ENCODE measurements around the gene DNASE1L3. TPM values are rescaled to one million over a fixed set of nuclear protein-coding genes. Genes with fewer than 3 reads are reported as not detected.
A peak's percentile ranks its signal among the peaks of the same experiment; 100 is the strongest.

Gene DNASE1L3
- total and polyA plus RNA-seq, 2 of the 13 experiments (the other 11 are each of a cell fraction or from before 2014, with no cell fraction given), result 0.86 to 1.7 TPM

DNA sequence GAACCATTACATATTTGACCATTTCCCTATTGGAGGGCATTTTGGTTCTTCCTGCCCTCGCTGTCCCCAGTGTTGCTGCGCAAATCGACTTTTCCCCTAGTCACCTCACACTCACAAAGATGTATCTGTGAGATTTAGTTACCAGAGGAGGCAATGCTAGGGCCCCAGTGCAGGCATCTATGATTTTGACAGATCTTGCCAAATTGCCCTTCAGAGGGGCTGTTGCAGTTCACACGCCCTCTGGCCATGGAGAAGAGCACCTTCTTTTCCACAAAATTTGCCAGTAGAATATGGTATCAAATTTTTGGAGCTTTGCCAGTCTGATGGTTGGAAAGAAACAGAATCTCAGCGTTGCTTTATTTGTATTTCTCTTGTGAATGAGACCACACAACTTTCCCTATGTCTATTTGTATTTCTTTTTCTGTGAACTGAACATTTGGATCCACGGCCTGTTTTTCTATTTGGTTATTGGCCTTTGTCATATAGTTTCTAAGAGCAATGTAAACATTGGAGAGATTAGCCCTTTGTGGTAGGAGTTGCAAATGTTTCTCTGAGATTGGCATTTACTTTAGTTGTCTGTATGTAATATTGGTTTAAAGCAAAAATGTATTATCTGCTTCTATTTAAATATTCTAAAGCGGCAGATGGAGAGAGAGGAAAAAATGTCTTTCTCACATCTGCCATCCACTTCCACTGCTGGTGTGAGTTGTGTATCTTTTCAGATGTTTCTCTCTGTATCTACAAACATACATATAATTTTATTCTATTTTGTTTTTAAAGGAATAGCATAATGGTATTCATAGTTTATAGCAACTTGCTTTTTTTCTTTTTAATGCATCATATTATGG, 66.1 kb downstream of the DNASE1L3 start (continued):
- TF ChIP-seq, protein P1, sequence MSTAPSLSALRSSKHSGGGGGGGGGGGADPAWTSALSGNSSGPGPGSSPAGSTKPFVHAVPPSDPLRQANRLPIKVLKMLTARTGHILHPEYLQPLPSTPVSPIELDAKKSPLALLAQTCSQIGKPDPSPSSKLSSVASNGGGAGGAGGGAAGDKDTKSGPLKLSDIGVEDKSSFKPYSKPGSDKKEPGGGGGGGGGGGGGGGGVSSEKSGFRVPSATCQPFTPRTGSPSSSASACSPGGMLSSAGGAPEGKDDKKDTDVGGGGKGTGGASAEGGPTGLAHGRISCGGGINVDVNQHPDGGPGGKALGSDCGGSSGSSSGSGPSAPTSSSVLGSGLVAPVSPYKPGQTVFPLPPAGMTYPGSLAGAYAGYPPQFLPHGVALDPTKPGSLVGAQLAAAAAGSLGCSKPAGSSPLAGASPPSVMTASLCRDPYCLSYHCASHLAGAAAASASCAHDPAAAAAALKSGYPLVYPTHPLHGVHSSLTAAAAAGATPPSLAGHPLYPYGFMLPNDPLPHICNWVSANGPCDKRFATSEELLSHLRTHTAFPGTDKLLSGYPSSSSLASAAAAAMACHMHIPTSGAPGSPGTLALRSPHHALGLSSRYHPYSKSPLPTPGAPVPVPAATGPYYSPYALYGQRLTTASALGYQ (CRISPR knock-in tag; IDR thresholded peaks at IDR 0.05), result 0 out of 2 replicates have a peak, but pooled peaks have one; percentile 72
- TF ChIP-seq PITX1 (CRISPR knock-in tag; IDR thresholded peaks at IDR 0.05), result peak; percentile 49; the same call in 1 of the 2 replicates
- TF ChIP-seq KLF16 (CRISPR knock-in tag; IDR thresholded peaks at IDR 0.05), result peak in 1 of 2 experiments; percentile 63; a peak in 1 of 4 replicates
- TF ChIP-seq, protein P2, sequence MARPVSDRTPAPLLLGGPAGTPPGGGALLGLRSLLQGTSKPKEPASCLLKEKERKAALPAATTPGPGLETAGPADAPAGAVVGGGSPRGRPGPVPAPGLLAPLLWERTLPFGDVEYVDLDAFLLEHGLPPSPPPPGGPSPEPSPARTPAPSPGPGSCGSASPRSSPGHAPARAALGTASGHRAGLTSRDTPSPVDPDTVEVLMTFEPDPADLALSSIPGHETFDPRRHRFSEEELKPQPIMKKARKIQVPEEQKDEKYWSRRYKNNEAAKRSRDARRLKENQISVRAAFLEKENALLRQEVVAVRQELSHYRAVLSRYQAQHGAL (CRISPR knock-in tag; IDR thresholded peaks at IDR 0.05; ENCODE audit: not compliant biosample characterization), result no peak
- no peak for TF ChIP-seq NFATC3 (CRISPR knock-in tag; IDR thresholded peaks at IDR 0.05)
- TF ChIP-seq RBM39 (IDR thresholded peaks at IDR 0.05; ENCODE audit: low read depth, low read length, poor library complexity, severe bottlenecking), result no peak
- no peak for TF ChIP-seq ZFP1 (CRISPR knock-in tag; IDR thresholded peaks at IDR 0.05)
- TF ChIP-seq MED1 (CRISPR knock-in tag; IDR thresholded peaks at IDR 0.05), result peak; percentile 47; the same call in 1 of the 2 replicates
- peak; percentile 48 for TF ChIP-seq TBL1XR1 (IDR thresholded peaks at IDR 0.05; ENCODE audit: borderline replicate concordance, low read length, partially characterized antibody)
- TF ChIP-seq KDM3A (CRISPR knock-in tag; IDR thresholded peaks at IDR 0.05; ENCODE audit: low read depth), result no peak
- peak; percentile 63 for TF ChIP-seq RXRB (CRISPR knock-in tag; IDR thresholded peaks at IDR 0.05; ENCODE audit: borderline replicate concordance)
- TF ChIP-seq, protein P3, sequence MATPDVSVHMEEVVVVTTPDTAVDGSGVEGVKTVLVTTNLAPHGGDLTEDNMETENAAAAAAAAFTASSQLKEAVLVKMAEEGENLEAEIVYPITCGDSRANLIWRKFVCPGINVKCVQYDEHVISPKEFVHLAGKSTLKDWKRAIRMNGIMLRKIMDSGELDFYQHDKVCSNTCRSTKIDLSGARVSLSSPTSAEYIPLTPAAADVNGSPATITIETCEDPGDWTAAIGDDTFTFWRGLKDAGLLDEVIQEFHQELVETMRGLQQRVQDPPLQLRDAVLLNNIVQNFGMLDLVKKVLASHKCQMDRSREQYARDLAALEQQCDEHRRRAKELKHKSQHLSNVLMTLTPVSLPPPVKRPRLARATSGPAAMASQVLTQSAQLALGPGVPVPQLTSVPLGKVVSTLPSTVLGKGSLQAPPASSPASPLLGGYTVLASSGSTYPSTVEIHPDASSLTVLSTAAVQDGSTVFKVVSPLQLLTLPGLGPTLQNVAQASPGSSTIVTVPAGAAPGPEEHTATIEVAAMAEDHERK (CRISPR knock-in tag; IDR thresholded peaks at IDR 0.05; ENCODE audit: low read depth), result no peak
- no peak for TF ChIP-seq ZNF7 (CRISPR knock-in tag; IDR thresholded peaks at IDR 0.05)
- no peak for TF ChIP-seq ZSCAN9 (CRISPR knock-in tag; IDR thresholded peaks at IDR 0.05; ENCODE audit: borderline replicate concordance)
- no peak for TF ChIP-seq ZNF709 (CRISPR knock-in tag; IDR thresholded peaks at IDR 0.05)
- TF ChIP-seq HOXD1 (CRISPR knock-in tag; IDR thresholded peaks at IDR 0.05), result no peak
- TF ChIP-seq ZBTB2 (CRISPR knock-in tag; IDR thresholded peaks at IDR 0.05; ENCODE audit: low read depth), result no peak
- TF ChIP-seq ZFP82 (CRISPR knock-in tag; IDR thresholded peaks at IDR 0.05; ENCODE audit: borderline replicate concordance), result no peak
- no peak for TF ChIP-seq MATR3 (CRISPR knock-in tag; IDR thresholded peaks at IDR 0.05)
- TF ChIP-seq RARA (CRISPR knock-in tag; IDR thresholded peaks at IDR 0.05), result peak; percentile 77
- TF ChIP-seq ZNF460 (CRISPR knock-in tag; IDR thresholded peaks at IDR 0.05; ENCODE audit: borderline replicate concordance), result no peak
- peak; percentile 78 for TF ChIP-seq NR2F6 (IDR thresholded peaks at IDR 0.05)
- peak; percentile 51; the same call in 1 of the 2 replicates for TF ChIP-seq NR2F6 (CRISPR knock-in tag; IDR thresholded peaks at IDR 0.05)
